ES-I3 (cell line): ENCODE measurements around the gene TTLL5.

Source experiments
- H3K36me3 ChIP-seq: 2 replicates; pipeline ENCODE4 v1.6.1; 2013; ENCODE audit warnings: mild to moderate bottlenecking, low read length, control low read depth, moderate library complexity; ENCODE audit not compliant: insufficient read depth
- H3K4me1 ChIP-seq: 2 replicates; pipeline ENCODE4 v1.6.1; 2013; ENCODE audit warnings: mild to moderate bottlenecking, control low read depth, low read length; ENCODE audit not compliant: insufficient read depth
- H3K9ac ChIP-seq: 2 replicates; pipeline ENCODE4 v1.6.1; 2013; ENCODE audit warnings: low read depth, mild to moderate bottlenecking, low read length, moderate library complexity
- H3K9me3 ChIP-seq: 2 replicates; pipeline ENCODE4 v1.6.1; 2013; ENCODE audit warnings: mild to moderate bottlenecking, low read length, moderate library complexity; ENCODE audit not compliant: control insufficient read depth, insufficient read depth

The TTLL5 gene

DNA sequence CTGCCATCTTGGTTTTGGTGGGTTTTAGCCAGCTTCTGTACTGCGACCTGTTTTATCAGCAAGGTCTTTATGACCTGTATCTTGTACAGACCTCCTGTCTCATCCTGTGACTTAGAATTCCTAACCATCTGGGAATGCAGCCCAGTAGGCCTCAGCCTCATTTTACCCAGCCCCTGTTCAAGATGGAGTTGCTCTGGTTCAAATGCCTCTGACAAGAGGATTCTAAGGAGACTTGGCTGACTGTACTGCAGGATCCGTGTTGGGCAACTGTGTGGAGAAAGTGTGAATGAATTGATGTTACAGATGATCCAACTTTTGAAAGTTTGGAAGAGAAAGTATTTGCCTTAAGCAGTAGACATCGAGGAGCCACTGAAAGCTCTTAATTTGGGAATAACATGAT is 91.0 kb downstream of the TTLL5 start:
- H3K9me3 ChIP-seq, result no peaks in the 10 kb centered on the region
- H3K36me3 ChIP-seq, result no peaks in the 10 kb centered on the region
- H3K4me1 ChIP-seq, result no peaks in the 10 kb centered on the region
- H3K9ac ChIP-seq, result no peak overlapping the region

DNA sequence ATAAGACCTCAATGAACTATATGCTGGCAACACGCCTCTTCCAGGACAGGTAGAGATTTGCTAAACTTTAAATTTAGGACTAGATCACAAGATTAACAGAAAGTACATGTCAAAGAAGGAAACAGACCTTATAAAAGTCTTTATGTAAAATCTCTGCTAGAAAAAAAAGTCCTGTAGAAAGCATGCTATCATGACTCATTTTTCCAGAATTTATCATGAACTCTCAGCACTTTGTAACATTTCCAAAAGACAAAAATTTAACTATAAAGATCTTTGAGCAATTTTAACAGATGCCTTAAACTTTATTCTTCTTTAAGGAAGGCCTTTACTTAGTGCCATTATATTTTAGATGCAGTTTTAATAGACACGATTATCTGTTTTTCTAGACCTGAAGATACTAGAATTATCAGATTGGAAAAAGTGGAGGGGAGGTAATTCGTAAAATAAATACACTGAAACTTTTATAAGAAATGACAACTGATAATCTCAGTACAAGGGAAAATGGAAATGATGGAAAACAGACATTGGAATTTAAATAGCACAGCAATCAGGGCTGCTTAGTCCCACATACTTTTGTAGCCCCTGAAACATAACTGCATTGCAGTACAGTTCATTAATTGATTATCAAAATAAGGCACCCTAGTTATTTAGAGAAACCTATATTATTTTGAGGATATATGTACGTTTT is 92.0 kb downstream of the TTLL5 start:
- Histone ChIP-seq H3K9ac (no peak overlapping the region), H3K36me3 (no peaks in the 10 kb centered on the region), H3K4me1 (no peaks in the 10 kb centered on the region), H3K9me3 (no peaks in the 10 kb centered on the region)

DNA sequence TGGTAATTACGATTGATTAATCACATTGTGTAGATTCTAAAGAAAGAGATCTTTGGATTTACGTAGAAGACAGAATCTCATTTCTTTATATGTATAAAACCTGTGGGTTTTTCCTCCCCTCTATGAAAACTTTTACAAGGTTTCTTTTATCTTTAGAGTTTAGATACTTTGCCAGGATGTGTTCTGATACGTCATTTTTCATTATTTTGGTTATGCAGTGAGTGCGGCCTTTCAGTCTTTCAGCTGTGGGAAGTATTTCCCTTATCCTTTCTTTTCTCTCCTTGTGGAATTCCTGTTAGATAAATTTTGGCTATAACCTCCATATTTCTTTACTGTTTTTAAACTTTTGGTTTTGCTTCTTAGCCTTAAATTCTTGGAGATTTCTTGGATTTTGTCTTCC is 92.7 kb downstream of the TTLL5 start:
- Histone ChIP-seq H3K9me3 (no peaks in the 10 kb centered on the region), H3K36me3 (no peaks in the 10 kb centered on the region), H3K4me1 (no peaks in the 10 kb centered on the region), H3K9ac (no peak overlapping the region)

DNA sequence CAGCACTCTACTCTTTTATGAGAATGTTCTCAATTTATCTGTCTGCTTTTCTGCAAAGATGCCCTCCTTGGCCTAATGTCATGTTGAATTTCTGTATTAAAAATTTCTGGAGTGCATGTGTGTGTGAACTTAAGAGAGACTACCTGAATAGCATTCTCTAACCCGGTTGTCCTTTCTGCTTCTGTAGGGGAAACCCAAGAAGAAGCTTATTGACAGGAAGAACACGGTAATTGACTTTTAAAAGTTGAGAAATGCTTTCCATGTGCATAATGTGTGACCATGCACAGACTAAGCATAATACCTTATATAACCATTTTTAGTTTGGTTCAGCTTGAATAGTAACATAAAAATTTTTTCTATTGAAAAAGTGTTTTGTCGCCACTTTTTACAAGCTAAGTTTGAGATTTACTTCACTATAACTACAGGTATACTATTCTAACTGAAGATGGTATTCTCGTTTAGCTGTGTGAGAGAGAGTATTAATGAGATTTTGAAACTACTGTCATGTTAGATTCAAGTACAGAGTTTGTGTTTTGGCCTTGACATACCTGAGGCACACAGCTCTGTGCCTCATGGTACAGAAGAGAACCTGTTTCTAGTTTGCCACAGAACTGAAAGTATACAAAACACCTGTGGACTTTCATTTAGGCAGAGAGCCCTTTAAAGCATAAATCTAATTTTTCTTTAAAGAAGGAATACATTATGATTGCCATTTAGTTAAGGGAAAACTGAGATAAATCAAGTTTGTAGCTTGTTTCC is 96.8 kb downstream of the TTLL5 start:
- Histone ChIP-seq H3K36me3 (no peaks in the 10 kb centered on the region), H3K9me3 (no peaks in the 10 kb centered on the region), H3K4me1 (no peaks in the 10 kb centered on the region), H3K9ac (no peak overlapping the region)

DNA sequence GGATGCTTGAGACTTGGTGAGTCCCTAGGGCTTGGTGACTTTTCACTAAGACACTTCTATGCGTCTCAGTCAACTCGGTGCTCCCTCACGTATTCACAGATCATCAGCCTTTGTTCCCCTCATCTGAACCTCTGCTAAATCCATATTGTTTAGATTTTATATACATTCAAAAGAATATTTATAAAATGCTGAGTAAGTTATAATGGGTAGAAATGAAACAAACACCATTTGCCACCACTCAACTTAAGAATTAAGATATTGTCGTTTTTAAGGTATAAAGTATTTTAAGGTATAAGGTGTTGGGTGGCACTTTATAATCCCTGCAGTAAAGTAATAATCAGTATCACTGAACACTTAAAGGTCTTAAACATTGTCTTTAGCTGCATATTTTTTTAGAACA is 103.0 kb downstream of the TTLL5 start:
- Histone ChIP-seq H3K36me3 (no peaks in the 10 kb centered on the region), H3K4me1 (no peaks in the 10 kb centered on the region), H3K9ac (no peak overlapping the region), H3K9me3 (no peaks in the 10 kb centered on the region)

DNA sequence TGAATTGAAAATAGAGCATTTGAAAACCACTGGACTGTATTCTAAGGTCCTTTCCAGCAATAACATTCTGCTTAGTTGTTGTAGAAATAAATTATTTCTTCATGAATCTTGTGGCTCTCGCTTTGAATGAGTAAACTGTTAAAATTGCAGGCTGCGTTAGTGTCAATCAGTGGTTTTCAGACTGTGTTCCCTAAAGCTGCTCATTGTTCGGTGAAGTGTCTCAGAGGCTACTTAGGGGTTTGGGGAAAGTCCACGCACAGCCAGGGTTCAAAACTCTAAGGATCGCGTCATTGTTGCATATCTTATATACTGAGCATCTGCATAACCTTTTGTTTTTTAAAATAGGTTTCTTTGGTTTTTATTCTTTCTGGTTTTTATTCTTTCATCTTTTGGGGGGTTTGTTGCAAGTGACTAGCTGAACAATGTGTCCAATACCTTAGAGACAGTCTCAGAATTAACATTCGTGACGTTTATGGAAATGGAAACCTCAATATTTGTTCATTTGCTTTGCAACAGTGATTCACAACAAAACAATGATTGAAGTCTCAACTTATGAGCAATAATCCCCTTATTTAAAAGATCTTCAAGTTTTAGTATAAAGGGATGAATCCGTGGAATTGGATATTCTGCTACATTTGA is 108.1 kb downstream of the TTLL5 start:
- no peaks in the 10 kb centered on the region for H3K4me1 ChIP-seq
- no peaks in the 10 kb centered on the region; the same call in 1 of the 2 replicates for H3K36me3 ChIP-seq
- H3K9ac ChIP-seq, result no peak overlapping the region
- H3K9me3 ChIP-seq, result no peaks in the 10 kb centered on the region

DNA sequence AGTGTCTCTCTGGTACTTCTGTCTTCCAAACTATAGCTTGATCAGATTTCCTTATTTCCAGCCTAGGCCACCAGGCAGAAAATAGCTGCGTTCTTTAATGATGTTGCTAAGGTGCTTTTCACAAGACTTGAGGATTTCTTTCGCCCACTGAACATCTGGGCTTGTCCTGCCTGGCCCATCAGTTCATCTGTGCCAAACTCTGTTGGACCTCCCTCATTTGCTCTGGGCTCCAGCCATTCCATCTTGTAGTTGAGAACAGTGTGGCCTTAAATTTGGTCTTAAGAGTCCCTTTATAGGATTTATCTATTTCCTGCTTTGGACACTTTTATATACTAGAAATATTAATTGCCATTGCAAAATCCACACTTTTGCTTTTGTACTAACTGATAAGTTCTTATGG is 109.6 kb downstream of the TTLL5 start:
- peaks cover 3% of the 10 kb centered on the region; the same call in 1 of the 2 replicates for H3K36me3 ChIP-seq
- no peaks in the 10 kb centered on the region for H3K4me1 ChIP-seq
- H3K9me3 ChIP-seq, result no peaks in the 10 kb centered on the region
- H3K9ac ChIP-seq, result no peak overlapping the region

DNA sequence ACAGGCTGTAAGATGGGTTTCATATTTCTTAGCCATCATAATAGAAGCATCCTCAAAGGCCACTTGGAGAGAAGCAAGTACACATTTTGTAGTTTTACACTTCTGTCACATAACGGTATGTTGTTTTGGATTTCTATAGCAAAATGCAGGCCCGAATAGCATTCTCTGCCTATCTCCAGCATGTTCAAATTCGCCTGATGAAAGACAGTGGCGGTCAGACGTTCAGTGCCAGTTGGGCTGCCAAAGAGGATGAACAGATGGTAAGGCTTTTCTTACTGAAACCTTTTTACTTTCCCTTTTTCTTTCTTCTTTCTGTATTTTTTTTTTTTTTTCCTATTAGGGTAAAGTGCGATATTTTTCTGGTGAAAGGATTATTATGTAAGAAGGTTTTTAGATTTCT is 110.5 kb downstream of the TTLL5 start:
- H3K36me3 ChIP-seq, result peaks cover 4% of the 10 kb centered on the region; the same call in 1 of the 2 replicates
- H3K4me1 ChIP-seq, result no peaks in the 10 kb centered on the region
- no peak overlapping the region for H3K9ac ChIP-seq
- H3K9me3 ChIP-seq, result no peaks in the 10 kb centered on the region

DNA sequence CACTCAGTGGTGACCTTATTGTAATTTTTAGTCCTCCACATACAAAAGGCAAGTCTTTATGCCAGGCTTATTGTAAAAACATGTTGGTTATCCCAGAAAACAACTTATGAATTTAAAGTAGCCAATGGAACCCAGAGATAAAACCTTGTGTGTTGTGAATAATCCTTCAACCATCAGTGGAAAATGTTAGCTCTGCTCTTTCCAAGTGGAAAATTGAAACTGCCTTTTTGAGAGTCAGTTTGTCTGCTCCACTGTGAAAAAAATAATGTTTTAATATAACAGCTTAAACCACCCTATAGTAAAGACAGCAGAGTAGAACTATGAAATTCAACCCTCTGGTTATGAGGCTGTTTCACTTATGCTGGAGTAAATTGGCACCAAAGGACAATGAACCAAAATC is 112.0 kb downstream of the TTLL5 start:
- Histone ChIP-seq H3K4me1 (no peaks in the 10 kb centered on the region), H3K36me3 (peaks cover 4% of the 10 kb centered on the region; the same call in 1 of the 2 replicates), H3K9ac (no peak overlapping the region), H3K9me3 (no peaks in the 10 kb centered on the region)

DNA sequence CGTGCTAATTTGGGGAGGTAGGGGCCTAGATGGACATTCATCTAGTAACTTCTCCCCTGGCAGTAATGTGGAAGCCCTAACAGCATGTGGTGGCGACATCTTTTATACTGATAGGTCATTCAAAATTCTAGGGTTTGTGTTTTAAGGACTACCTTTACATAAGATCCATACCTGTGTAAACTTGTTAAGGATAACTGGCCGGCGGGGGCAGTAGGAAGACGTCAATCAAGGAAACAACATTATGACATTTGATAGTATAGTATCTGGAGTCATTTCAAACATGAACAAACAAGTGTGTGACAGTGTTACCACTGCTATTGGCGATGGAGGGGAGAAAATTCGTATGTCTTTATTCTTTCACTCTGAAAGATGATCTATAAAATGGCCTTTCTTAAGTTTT is 120.0 kb downstream of the TTLL5 start:
- Histone ChIP-seq H3K4me1 (no peaks in the 10 kb centered on the region), H3K36me3 (no peaks in the 10 kb centered on the region), H3K9me3 (no peaks in the 10 kb centered on the region), H3K9ac (no peak overlapping the region)

DNA sequence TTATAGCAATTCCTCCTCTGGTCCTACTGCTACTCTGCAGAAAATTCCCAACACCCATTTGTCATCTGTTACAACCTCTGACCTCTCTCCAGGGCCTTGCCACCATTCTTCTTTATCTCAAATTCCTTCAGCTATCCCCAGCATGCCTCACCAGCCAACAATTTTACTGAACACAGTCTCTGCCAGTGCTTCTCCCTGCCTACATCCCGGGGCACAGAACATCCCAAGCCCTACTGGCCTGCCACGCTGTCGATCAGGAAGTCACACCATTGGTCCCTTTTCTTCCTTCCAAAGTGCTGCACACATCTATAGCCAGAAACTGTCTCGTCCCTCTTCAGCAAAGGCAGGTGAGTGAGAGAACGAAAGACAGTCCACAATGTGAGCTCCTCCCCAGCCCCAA is 122.1 kb downstream of the TTLL5 start:
- no peaks in the 10 kb centered on the region for H3K9me3 ChIP-seq
- no peak overlapping the region for H3K9ac ChIP-seq
- H3K4me1 ChIP-seq, result no peaks in the 10 kb centered on the region
- no peaks in the 10 kb centered on the region for H3K36me3 ChIP-seq

DNA sequence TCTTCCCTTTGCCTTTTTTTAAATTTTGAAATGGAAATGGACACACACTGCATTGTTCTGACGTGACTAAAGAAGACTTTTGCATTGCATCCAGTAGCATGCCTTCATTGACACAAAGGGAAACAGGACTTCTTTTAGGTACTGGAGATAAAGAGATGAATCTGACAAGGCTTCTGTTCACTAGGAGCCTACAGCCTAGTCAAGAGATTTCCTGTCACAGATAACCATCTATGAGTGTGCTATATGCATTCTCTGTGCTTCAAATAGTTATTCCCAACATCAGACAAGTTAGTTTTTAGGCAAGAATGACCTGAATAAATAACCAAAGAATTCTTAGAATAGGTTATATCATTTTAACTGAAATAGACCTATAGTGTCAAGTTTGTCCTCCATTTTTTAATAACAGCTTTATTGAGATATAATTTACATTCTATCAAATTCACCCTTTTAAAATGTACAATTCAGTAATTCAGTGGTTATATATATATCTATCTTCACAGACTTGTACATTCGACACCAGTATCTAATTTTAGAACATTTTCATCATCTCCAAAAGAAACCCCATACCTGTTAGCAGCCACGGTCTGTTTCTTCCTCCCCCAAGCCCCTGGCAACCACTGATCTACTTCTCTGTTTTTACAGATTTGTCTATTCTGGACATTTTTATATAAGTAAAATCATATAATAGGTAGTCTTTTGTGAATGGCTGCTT is 122.7 kb downstream of the TTLL5 start:
- no peaks in the 10 kb centered on the region for H3K9me3 ChIP-seq
- H3K9ac ChIP-seq, result no peak overlapping the region
- H3K4me1 ChIP-seq, result no peaks in the 10 kb centered on the region
- no peaks in the 10 kb centered on the region for H3K36me3 ChIP-seq

DNA sequence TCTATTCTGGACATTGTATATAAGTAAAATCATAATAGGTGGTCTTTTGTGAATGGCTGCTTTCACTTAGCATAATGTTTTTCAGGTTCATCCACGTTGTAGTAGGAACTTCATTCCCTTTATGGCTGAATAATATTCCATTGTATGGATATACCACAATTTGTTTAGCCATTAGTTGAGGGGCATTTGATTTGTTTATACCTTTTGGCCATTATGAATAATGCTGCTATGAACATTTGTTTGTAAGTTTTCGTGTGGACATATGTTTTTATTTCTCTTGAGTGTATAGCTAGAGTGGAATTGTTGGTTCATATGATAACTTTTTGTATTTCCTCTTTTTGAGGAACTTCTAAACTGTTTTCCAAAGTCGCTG is 123.3 kb downstream of the TTLL5 start:
- Histone ChIP-seq H3K36me3 (no peaks in the 10 kb centered on the region), H3K4me1 (no peaks in the 10 kb centered on the region), H3K9ac (no peak overlapping the region)

DNA sequence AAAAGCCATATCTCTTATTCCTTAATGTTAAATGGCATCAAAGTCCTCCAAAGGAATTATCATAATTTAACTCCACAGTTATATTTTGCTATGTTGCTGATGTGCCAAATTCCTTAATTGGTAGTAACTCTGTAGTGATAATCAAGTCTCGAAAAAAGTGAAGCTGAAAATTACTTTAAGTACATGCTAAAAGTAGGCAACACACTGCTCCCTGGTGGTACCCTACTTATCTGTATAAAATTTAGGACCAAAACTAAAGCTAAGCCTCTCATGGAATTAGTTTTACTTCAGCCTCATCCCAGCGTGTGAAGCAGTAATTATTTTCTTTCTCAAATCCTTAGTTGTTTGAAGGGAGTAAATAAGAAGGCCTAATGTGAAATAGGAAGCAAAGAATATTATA is 132.8 kb downstream of the TTLL5 start:
- Histone ChIP-seq H3K36me3 (no peaks in the 10 kb centered on the region), H3K4me1 (no peaks in the 10 kb centered on the region), H3K9ac (no peak overlapping the region), H3K9me3 (no peaks in the 10 kb centered on the region)

More for the DNA sequence above, 123.3 kb downstream of the TTLL5 start:
- H3K9me3 ChIP-seq, result no peaks in the 10 kb centered on the region
